WTC11 (cell line): Measurements from ENCODE around the gene CHSY3. TPM values are rescaled to one million over a fixed set of nuclear protein-coding genes. Genes with fewer than 3 reads are reported as not detected.

Experiments
- ATAC-seq: fragments of 200-7000 bp; cut with Tn5 transposase; 2 replicates; pipeline ENCODE4 v1.10.0; 2021; ENCODE audit warnings: mild to moderate bottlenecking, moderate library complexity
- CTCF ChIA-PET: fragments of 300-600 bp; sonication (Branson Sonifier 250); formaldehyde crosslinking; loops from one replicate; lab custom pipeline; 2021; ENCODE audit warnings: antibody characterized with exemption; lab: Charles Lee
- POLR2A ChIA-PET: fragments of 350-600 bp; sonication (Branson Sonifier 250); formaldehyde crosslinking; loops from one replicate; lab custom pipeline; 2021; ENCODE audit warnings: antibody characterized with exemption; lab: Charles Lee
- DNase-seq: peaks from one replicate; pipeline ENCODE4 v3.0.0; 2021; ENCODE audit warnings: low spot score
- H3K27ac Mint-ChIP-seq: 2 replicates; pipeline ENCODE4 v1.8.0; 2021; ENCODE audit warnings: mixed read lengths
- H3K27me3 Mint-ChIP-seq: 2 replicates; pipeline ENCODE4 v1.8.0; 2021; ENCODE audit warnings: low read depth, mild to moderate bottlenecking, moderate library complexity, mixed read lengths
- H3K36me3 Mint-ChIP-seq: 2 replicates; pipeline ENCODE4 v1.8.0; 2021; ENCODE audit warnings: mixed read lengths
- H3K4me1 Mint-ChIP-seq: 2 replicates; pipeline ENCODE4 v1.8.0; 2022; ENCODE audit warnings: mixed read lengths
- H3K4me3 Mint-ChIP-seq: 2 replicates; pipeline ENCODE4 v1.8.0; 2021; ENCODE audit warnings: mild to moderate bottlenecking, moderate library complexity, mixed read lengths
- H3K9me3 Mint-ChIP-seq: 2 replicates; pipeline ENCODE4 v1.8.0; 2021; ENCODE audit warnings: mixed read lengths
- ARID4B ChIP-seq: sonication (generic); formaldehyde crosslinking; IDR thresholded peaks from 2 replicates; pipeline ENCODE4 v1.8.0; 2023; ENCODE audit warnings: missing genetic modification reagents, mild to moderate bottlenecking, borderline replicate concordance
- ATF1 ChIP-seq: sonication (generic); formaldehyde crosslinking; IDR thresholded peaks from 2 replicates; pipeline ENCODE4 v1.8.1; 2023; ENCODE audit warnings: mild to moderate bottlenecking, moderate library complexity, missing genetic modification reagents
- CDX4 ChIP-seq: fragments of 250-450 bp; sonication (Bioruptor Pico); IDR thresholded peaks from 2 replicates; pipeline ENCODE4 v1.9.0; 2021; ENCODE audit warnings: moderate library complexity, mild to moderate bottlenecking, inconsistent platforms, borderline replicate concordance
- CREB1 ChIP-seq: sonication (generic); formaldehyde crosslinking; IDR thresholded peaks from 2 replicates; pipeline ENCODE4 v1.8.0; 2023; ENCODE audit warnings: mild to moderate bottlenecking, missing genetic modification reagents
- CREM ChIP-seq: sonication (generic); formaldehyde crosslinking; IDR thresholded peaks from 2 replicates; pipeline ENCODE4 v1.8.1; 2022; ENCODE audit warnings: mild to moderate bottlenecking, missing genetic modification reagents, moderate library complexity
- ERG ChIP-seq: fragments of 250-450 bp; sonication (Bioruptor Pico); IDR thresholded peaks from 2 replicates; pipeline ENCODE4 v1.8.0; 2021; ENCODE audit warnings: mild to moderate bottlenecking
- HMGXB4 ChIP-seq: sonication (generic); formaldehyde crosslinking; IDR thresholded peaks from 2 replicates; pipeline ENCODE4 v1.8.1; 2023; ENCODE audit warnings: mild to moderate bottlenecking, moderate library complexity, missing genetic modification reagents
- IRF1 ChIP-seq: sonication (generic); formaldehyde crosslinking; IDR thresholded peaks from 2 replicates; pipeline ENCODE4 v1.8.0; 2023; ENCODE audit warnings: missing genetic modification reagents
- JAZF1 ChIP-seq: fragments of 250-450 bp; sonication (Bioruptor Pico); IDR thresholded peaks from 2 replicates; pipeline ENCODE4 v1.9.0; 2021; ENCODE audit warnings: moderate library complexity, mild to moderate bottlenecking, inconsistent platforms
- NFATC4 ChIP-seq: fragments of 250-450 bp; sonication (Bioruptor Pico); IDR thresholded peaks from 2 replicates; pipeline ENCODE4 v1.9.0; 2021; ENCODE audit warnings: mild to moderate bottlenecking
- OVOL2 ChIP-seq: fragments of 250-450 bp; sonication (Bioruptor Pico); IDR thresholded peaks from 2 replicates; pipeline ENCODE4 v1.9.0; 2021; ENCODE audit warnings: mild to moderate bottlenecking, borderline replicate concordance
- PREB ChIP-seq: sonication (generic); formaldehyde crosslinking; IDR thresholded peaks from 2 replicates; pipeline ENCODE4 v1.8.1; 2022; ENCODE audit warnings: mild to moderate bottlenecking, missing genetic modification reagents, moderate library complexity, borderline replicate concordance
- SMAD3 ChIP-seq: sonication (generic); formaldehyde crosslinking; IDR thresholded peaks from 2 replicates; pipeline ENCODE4 v1.8.0; 2022; ENCODE audit warnings: missing genetic modification reagents, mild to moderate bottlenecking, borderline replicate concordance
- STAT6 ChIP-seq: sonication (generic); formaldehyde crosslinking; conservative IDR thresholded peaks from 2 replicates; pipeline ENCODE4 v1.8.1; 2023; ENCODE audit warnings: mild to moderate bottlenecking, low read depth, missing genetic modification reagents, moderate library complexity
- ZNF138 ChIP-seq: sonication (generic); formaldehyde crosslinking; conservative IDR thresholded peaks from 2 replicates; pipeline ENCODE4 v1.8.1; 2022; ENCODE audit warnings: mild to moderate bottlenecking, moderate library complexity, missing genetic modification reagents
- ZNF281 ChIP-seq: sonication (generic); formaldehyde crosslinking; IDR thresholded peaks from 2 replicates; pipeline ENCODE4 v1.8.0; 2023; ENCODE audit warnings: mild to moderate bottlenecking, missing genetic modification reagents
- ZNF671 ChIP-seq: fragments of 250-450 bp; sonication (Bioruptor Pico); IDR thresholded peaks from 2 replicates; pipeline ENCODE4 v1.8.0; 2021; ENCODE audit warnings: mild to moderate bottlenecking
- total RNA-seq: library from RNA; stranded (reverse); gene quantifications from 3 replicates; pipeline ENCODE4 v1.2.3, GENCODE V29; 2021

Gene CHSY3
- total RNA-seq, 1 experiment from 2014 or later: 0.98 TPM

- Mint-ChIP-seq H3K9me3 (no peaks in the 10 kb centered on the region), H3K36me3 (no peaks in the 10 kb centered on the region), H3K27ac (no peak overlapping the region), H3K4me3 (no peak overlapping the region), H3K27me3 (no peaks in the 10 kb centered on the region), H3K4me1 (peaks cover 3% of the 10 kb centered on the region; the same call in 1 of the 2 replicates)
- TF ChIP-seq CREB1: no peak
- no peak for TF ChIP-seq ATF1 (CRISPR knock-in tag)
- TF ChIP-seq CREM (CRISPR knock-in tag): no peak
- no peak for TF ChIP-seq SMAD3 (CRISPR knock-in tag)
- no peak for TF ChIP-seq ZNF138 (CRISPR knock-in tag)
- TF ChIP-seq CDX4 (CRISPR knock-in tag): no peak
- TF ChIP-seq ZNF281 (CRISPR knock-in tag): no peak
- TF ChIP-seq PREB (CRISPR knock-in tag): no peak
- POLR2A ChIA-PET: no interaction called here
- no peak for ATAC-seq
- DNase-seq: no peak
- CTCF ChIA-PET: no interaction called here
Measured at GRCh38 chr5:129945774-129946270, 41.6 kb downstream of the CHSY3 start.

GRCh38 chr5:129951039-129951438 lies 46.8 kb downstream of the CHSY3 start:
- no peak overlapping the region for H3K4me3 Mint-ChIP-seq
- ATAC-seq: no peak
- TF ChIP-seq CDX4 (CRISPR knock-in tag) (no peak), ARID4B (CRISPR knock-in tag) (no peak), IRF1 (no peak), ZNF671 (CRISPR knock-in tag) (no peak), STAT6 (CRISPR knock-in tag) (no peak), JAZF1 (CRISPR knock-in tag) (no peak), ERG (CRISPR knock-in tag) (no peak), HMGXB4 (no peak), NFATC4 (CRISPR knock-in tag) (no peak), OVOL2 (CRISPR knock-in tag) (no peak)

More at GRCh38 chr5:129951039-129951438, 46.8 kb downstream of the CHSY3 start:
- ChIA-PET CTCF (no interaction called here), POLR2A (no interaction called here)
- Mint-ChIP-seq H3K9me3 (peaks cover 6% of the 10 kb centered on the region), H3K4me1 (no peaks in the 10 kb centered on the region), H3K27ac (no peak overlapping the region), H3K36me3 (no peaks in the 10 kb centered on the region), H3K27me3 (no peaks in the 10 kb centered on the region)
- DNase-seq: no peak
